22Rv1 (cell line): Measurements from ENCODE around the gene THSD8.

Experiments
- H3K27ac ChIP-seq: fragments of 450-650 bp; 2 replicates; pipeline ENCODE4 v1.5.1; 2017
- CTCF ChIP-seq: fragments of 450-650 bp; IDR thresholded peaks from 2 replicates; pipeline ENCODE4 v1.5.1; 2017; ENCODE audit warnings: mild to moderate bottlenecking
- ZFX ChIP-seq: fragments of 450-650 bp; IDR thresholded peaks from 2 replicates; pipeline ENCODE4 v1.6.1; 2017; ENCODE audit warnings: antibody characterized with exemption, borderline replicate concordance

Gene THSD8

GRCh38 chr19:12801466-12802266, at the start of gene THSD8, which contains the start of gene PRDX2:
THSD8 (plus strand) TSS chr19:12802069; CDS start chr19:12802072, 3 bp downstream.
PRDX2 (minus strand) TSS chr19:12801800; CDS start chr19:12801261, 539 bp downstream.
- H3K27ac ChIP-seq, result peak within 1 kb of the TSS; percentile 85
- TF ChIP-seq ZFX, result no peak
- TF ChIP-seq CTCF, result no peak

- no peak overlapping the region for H3K27ac ChIP-seq
- no peak for TF ChIP-seq ZFX
- TF ChIP-seq CTCF, result no peak
These were observed 47.2 kb upstream of the THSD8 start for GRCh38 chr19:12754465-12755196.

- H3K27ac ChIP-seq, result no peak overlapping the region
- no peak for TF ChIP-seq ZFX
- no peak for TF ChIP-seq CTCF
These were observed 45.6 kb upstream of the THSD8 start for GRCh38 chr19:12756150-12756883.

GRCh38 chr19:12757544-12758274, 44.2 kb upstream of the THSD8 start:
- peak; percentile 98 for TF ChIP-seq CTCF
- TF ChIP-seq ZFX, result no peak
- H3K27ac ChIP-seq, result no peak overlapping the region; the same call in 1 of the 2 replicates

- H3K27ac ChIP-seq, result peak overlapping the region; percentile 23; the same call in 1 of the 2 replicates
- TF ChIP-seq CTCF, result no peak
- TF ChIP-seq ZFX, result no peak
These were observed 42.2 kb upstream of the THSD8 start for GRCh38 chr19:12759686-12760085.

GRCh38 chr19:12763100-12763499, 38.8 kb upstream of the THSD8 start:
- H3K27ac ChIP-seq, result no peak overlapping the region
- TF ChIP-seq CTCF, result no peak
- TF ChIP-seq ZFX, result no peak
